NCI-H460 (cell line): ENCODE data around the gene CDH9. TPM values are rescaled to one million over a fixed set of nuclear protein-coding genes. Genes with fewer than 3 reads are reported as not detected.
A peak's percentile ranks its signal among the peaks of the same experiment; 100 is the strongest.

Source experiments
- DNase-seq: peaks from one replicate; pipeline ENCODE4 v3.0.0-alpha.2; 2016; ENCODE audit warnings: low read depth; ENCODE audit errors: extremely low read depth
- total RNA-seq: library from RNA; depleted of rRNA; stranded (reverse); fragments of >200 nt; shearing (Covaris generic); gene quantifications from 2 replicates; pipeline ENCODE4 v1.2.3, GENCODE V29; 2014

CDH9 gene
- total RNA-seq, 1 experiment from 2014 or later: not detected

DNA sequence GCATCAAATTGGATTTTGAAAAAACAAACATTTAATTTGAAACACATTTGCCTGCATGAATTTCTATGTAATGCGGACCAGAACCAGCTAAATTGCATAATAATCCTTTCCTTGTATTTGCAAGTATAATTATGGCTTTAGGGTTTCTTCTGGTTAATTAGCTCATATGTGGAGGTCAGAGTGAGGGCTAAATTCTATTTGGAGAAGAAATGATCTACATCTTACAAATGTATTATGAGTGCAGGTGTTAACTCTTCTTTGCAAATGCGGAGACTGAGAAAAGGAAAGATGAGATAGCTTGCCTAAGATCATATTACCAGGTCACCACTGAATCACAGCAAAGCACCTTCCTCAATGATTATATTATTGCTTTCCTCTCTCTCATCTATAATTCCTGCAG is 194.7 kb downstream of the CDH9 start:
- DNase-seq: no peak

DNA sequence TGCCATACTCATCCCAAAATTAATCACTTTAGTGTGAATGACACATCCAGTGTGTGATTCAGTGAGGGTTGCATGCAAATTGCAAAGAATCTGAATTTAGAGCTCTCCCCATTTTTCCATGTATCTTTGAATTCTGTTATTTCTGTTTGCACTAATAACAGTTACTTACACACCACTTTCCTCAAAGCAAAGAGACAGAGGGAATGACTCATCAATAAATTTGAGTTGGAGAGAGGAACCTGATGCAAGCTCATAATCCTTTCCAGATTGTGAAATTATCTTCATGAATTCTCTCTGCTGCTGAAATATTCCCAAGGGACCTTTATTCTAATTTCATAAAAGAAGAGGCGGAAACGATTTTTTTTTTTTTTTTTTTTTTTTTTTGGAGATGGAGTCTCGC is 204.8 kb downstream of the CDH9 start:
- peak; percentile 6 for DNase-seq
